GM13976 (cell line): ENCODE results near the gene SLC25A15.
"Not testable (repeated sequence)": the region's sequence is repeated elsewhere in the genome, so short reads cannot be mapped to it uniquely, and the experiment has no call there.

ENCODE experiments used
- DNase-seq: peaks from one replicate; pipeline ENCODE4 v3.0.0; 2012; ENCODE audit warnings: low spot score
- in situ Hi-C: fragments of 300-500 bp; cut with MboI; formaldehyde crosslinking; loops from one replicate; pipeline ENCODE4 v1.12.0; 2022; ENCODE audit warnings: low sequenced_read_pairs, mixed read lengths, inconsistent platforms; ENCODE audit not compliant: unreplicated experiment
- TF ChIP-seq, protein P1 (sequence below): IDR thresholded peaks from 2 replicates; pipeline ENCODE4 v1.5.1; 2012; ENCODE audit warnings: borderline replicate concordance, mild to moderate bottlenecking; ENCODE audit not compliant: insufficient read depth; ENCODE audit errors: extremely low read depth, missing control alignments, control extremely low read depth

SLC25A15 gene

DNA sequence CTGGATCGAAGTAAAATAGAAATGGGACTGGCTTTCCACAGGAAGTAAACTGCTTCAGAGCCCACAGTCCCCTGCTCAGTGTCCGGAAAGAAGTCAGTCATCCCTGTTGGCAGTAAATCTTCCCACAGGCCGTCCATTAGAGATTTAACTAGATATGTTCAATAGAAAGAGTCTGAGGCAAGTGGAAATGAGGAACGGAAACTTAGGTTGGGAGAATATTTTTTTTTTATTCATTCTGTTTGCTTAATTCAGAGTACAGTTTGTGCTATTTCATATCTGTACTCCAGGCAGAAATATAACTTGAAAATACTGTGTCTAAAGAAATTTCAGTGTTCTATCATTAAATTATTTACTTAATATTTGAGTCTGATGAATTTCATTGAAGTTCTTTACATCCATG lies 22.7 kb downstream of the SLC25A15 start:
- peak; percentile 40 for DNase-seq
- TF ChIP-seq, protein P1, sequence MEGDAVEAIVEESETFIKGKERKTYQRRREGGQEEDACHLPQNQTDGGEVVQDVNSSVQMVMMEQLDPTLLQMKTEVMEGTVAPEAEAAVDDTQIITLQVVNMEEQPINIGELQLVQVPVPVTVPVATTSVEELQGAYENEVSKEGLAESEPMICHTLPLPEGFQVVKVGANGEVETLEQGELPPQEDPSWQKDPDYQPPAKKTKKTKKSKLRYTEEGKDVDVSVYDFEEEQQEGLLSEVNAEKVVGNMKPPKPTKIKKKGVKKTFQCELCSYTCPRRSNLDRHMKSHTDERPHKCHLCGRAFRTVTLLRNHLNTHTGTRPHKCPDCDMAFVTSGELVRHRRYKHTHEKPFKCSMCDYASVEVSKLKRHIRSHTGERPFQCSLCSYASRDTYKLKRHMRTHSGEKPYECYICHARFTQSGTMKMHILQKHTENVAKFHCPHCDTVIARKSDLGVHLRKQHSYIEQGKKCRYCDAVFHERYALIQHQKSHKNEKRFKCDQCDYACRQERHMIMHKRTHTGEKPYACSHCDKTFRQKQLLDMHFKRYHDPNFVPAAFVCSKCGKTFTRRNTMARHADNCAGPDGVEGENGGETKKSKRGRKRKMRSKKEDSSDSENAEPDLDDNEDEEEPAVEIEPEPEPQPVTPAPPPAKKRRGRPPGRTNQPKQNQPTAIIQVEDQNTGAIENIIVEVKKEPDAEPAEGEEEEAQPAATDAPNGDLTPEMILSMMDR, result no peak
- in situ Hi-C loops, result no loop called here

DNA sequence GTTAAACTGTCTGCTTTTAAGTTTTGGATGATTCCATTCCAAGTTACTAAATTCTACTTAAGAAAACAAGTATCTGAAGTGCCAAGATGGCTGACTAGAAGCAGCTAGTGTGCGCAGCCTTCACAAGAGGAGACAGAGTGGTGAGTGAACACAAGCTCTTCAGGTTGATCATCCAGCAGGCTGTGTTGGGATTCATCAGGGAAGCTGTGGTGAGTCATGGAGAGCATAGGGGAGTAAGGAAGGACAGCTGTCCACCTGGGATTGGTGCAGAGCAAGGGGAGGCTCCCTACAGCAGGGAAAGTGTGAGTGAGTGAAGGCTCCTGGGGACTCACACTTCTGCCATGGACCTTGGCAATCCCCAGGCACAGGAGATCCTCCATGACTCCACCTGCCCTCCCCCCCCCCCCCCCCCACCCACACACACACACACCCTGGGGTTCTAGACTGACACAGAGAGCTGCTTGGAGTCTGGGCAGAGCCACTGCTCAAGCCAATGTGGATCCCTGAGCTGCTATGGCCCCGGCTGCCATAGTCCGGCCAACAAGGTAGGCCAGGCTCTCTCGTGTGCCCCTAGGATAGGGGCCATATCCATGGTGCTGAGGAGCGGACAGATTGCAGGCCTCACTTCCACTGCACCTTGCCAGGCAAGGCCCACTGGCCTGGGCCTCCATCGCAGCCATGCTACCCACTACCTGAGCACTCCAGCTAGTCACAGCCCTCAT lies 23.5 kb downstream of the SLC25A15 start:
- in situ Hi-C loops, result no loop called here
- TF ChIP-seq, protein P1, result no peak
- DNase-seq, result no peak

DNA sequence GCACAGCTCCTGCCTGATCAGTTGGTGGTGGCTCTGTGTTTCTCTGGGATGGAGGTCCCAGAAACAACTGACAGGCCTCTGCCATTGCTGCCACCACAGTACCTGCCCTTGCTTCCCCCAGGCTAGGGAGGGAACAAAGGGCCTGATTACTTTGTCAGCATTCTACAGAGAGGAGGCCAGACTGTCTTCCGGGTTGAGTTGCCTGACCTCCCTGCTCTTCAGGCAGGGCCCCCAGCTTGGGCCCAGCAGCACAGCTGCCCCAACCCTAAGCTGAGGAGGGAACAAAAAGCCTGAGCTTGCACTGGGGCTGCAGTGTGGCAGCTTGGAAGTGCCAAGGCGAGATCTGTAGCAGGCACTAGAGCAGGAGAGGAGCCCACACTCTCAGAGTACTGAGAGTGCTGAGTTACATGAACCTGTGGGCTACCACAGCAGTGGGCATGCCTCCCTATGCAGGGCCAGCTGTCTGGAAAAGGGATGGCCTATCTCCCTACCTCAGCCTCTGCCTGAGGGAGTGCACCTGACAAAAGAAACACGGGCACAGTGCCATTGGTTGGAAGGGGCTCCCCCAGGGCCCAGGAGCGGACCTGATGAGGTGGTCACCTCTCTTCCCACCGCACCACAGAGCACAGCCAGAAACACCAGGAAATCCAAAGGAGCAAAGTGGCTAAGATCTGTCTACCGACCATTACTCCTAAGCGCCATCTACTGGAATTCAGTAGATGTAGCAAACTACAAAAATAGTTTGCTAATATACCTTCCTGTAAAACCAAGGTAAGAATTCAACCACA lies 24.4 kb downstream of the SLC25A15 start:
- TF ChIP-seq, protein P1, result peak; percentile 25
- in situ Hi-C loops, result no loop called here
- DNase-seq, result peak; percentile 63

DNA sequence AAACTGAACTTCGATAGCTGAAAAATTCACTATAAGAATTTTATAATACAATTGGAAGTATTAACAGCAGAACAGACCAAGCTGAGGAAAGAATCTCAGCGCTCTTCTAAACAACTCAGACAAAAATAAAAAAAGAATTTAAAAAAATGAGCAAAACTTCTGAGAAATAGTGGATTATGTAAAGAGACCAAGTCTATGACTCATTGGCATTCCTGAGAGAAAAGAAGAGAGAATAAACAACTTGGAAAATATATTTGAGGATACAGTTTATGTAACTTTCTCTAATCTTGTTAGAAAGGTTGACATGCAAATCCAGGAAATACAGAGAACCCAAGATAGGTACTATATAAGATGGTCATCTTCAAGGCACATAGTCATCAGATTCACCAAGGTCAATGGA lies 25.4 kb downstream of the SLC25A15 start:
- TF ChIP-seq, protein P1, result no peak
- in situ Hi-C loops, result no loop called here
- no peak for DNase-seq

DNA sequence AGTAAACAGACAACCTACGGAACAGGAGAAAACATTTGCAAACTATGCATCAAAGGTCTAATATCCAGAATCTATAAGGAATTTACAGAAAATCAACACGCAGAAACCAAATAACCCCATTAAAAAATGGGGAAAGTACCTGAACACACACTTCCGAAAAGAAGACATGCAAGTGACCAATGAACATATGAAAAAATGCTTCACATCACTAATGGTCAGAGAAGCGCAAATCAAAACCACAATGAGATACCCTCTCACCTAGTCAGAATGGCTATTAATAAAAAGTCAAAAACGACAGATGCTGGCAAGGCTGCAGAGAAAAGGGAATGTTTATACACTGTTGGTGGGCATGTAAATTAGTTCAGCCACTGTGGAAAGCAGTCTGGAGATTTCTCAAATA lies 29.5 kb downstream of the SLC25A15 start:
- TF ChIP-seq, protein P1, result no peak
- DNase-seq, result no peak
- in situ Hi-C loops, result no loop called here

DNA sequence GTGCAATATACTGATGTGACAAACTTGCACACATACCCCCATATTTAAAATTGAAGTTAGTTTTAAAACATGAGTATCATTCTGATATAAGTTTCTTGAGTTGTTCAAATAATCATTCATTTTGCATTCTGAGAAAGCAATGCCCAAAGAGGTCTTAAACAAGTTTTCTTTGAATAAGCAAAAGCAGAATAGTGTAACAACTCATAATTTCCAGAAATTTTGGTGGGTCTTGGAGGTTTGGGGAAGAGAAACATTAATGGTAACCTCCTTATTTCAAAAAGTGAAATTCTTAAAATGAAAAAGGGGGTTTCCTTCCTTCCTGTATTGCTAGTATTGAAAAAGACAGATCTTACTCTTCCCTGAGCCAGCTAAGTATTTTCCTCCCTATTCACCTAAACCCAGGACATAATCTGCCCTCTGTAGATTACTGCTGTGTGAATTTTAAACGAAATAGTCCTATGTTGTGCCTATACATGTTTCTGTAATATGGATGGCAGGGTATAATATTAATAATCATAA lies 30.4 kb downstream of the SLC25A15 start:
- DNase-seq, result no peak
- in situ Hi-C loops, result no loop called here
- TF ChIP-seq, protein P1, result no peak

DNA sequence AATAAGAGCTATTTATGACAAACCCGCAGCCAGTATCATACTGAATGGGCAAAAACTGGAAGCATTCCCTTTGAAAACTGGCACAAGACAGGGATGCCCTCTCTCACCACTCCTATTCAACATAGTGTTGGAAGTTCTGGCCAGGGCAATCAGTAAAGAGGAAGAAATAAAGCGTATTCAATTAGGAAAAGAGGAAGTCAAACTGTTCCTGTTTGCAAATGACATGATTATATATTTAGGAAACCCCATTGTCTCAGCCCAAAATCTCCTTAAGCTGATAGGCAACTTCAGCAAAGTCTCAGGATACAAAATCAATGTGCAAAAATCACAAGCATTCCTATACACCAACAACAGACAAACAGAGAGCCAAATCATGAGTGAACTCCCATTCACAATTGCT lies 50.3 kb downstream of the SLC25A15 start:
- in situ Hi-C loops, DNase-seq: not testable (repeated sequence)

DNA sequence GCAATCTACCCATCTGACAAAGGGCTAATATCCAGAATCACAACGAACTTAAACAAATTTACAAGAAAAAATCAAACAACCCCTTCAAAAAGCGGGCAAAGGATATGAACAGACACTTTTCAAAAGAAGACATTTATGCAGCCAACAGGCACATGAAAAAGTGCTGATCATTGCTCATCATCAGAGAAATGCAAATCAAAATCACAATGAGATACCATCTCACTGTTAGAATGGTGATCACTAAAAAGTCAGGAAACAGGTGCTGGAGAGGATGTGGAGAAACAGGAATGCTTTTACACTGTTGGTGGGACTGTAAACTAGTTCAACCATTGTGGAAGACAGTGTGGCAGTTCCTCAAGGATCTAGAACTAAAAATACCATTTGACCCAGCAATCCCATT lies 51.5 kb downstream of the SLC25A15 start:
- DNase-seq, in situ Hi-C loops: not testable (repeated sequence)
